Osteoblast (primary cell): Measurements from ENCODE around the gene LOX. TPM values are rescaled to one million over a fixed set of nuclear protein-coding genes. Genes with fewer than 3 reads are reported as not detected.

ENCODE experiments used
- DNase-seq: peaks from one replicate; pipeline ENCODE4 v3.0.0; 2011; ENCODE audit warnings: low spot score, mixed read lengths; ENCODE audit not compliant: insufficient read length; ENCODE audit errors: missing footprints
- H2AFZ ChIP-seq: 2 replicates; pipeline ENCODE4 v1.6.0; 2011; ENCODE audit warnings: mild to moderate bottlenecking, low read length
- H3K27ac ChIP-seq: 2 replicates; pipeline ENCODE4 v1.5.1; 2011; ENCODE audit warnings: mild to moderate bottlenecking, low read depth, low read length, moderate library complexity
- H3K27me3 ChIP-seq: 2 replicates; pipeline ENCODE4 v1.6.0; 2012; ENCODE audit warnings: mild to moderate bottlenecking, control low read depth, inconsistent platforms, low read length, moderate library complexity; ENCODE audit not compliant: insufficient read depth
- H3K36me3 ChIP-seq: 2 replicates; pipeline ENCODE4 v1.5.1; 2011; ENCODE audit warnings: mild to moderate bottlenecking, low read length, control low read depth, moderate library complexity; ENCODE audit not compliant: insufficient read depth
- H3K4me1 ChIP-seq: 2 replicates; pipeline ENCODE4 v1.5.1; 2011; ENCODE audit warnings: mild to moderate bottlenecking, low read length, control low read depth, moderate library complexity; ENCODE audit not compliant: insufficient read depth
- H3K4me2 ChIP-seq: 2 replicates; pipeline ENCODE4 v1.6.0; 2011; ENCODE audit warnings: mild to moderate bottlenecking, low read length; ENCODE audit not compliant: insufficient read depth
- H3K4me3 ChIP-seq: fragments of 200-600 bp; sonication (generic); 3 replicates; pipeline ENCODE4 v1.5.1; 2012; ENCODE audit warnings: mild to moderate bottlenecking, low read length, inconsistent platforms; ENCODE audit not compliant: insufficient read depth
- H3K79me2 ChIP-seq: 2 replicates; pipeline ENCODE4 v1.6.0; 2012; ENCODE audit warnings: mild to moderate bottlenecking, low read length, control low read depth, inconsistent platforms; ENCODE audit not compliant: insufficient read depth
- H3K9me3 ChIP-seq: 2 replicates; pipeline ENCODE4 v1.5.1; 2011; ENCODE audit warnings: low read depth, low read length, control low read depth
- H4K20me1 ChIP-seq: 2 replicates; pipeline ENCODE4 v1.6.0; 2012; ENCODE audit warnings: mild to moderate bottlenecking, low read length, control low read depth; ENCODE audit not compliant: insufficient read depth
- CTCF ChIP-seq: IDR thresholded peaks from 2 replicates; pipeline ENCODE4 v1.5.1; 2011; ENCODE audit warnings: mild to moderate bottlenecking, low read depth, low read length, moderate library complexity; ENCODE audit errors: extremely low read depth
- total RNA-seq: library from RNA; depleted of rRNA; stranded (reverse); fragments of >200 nt; gene quantifications from 2 replicates; pipeline ENCODE4 v1.2.3, GENCODE V29; 2012

Gene LOX
- total RNA-seq, 1 donor = 317 TPM

GRCh38 chr5:122111460-122111859, 33.4 kb upstream of the LOX start:
- H3K27me3 ChIP-seq = no peaks in the 10 kb centered on the region
- H3K27ac ChIP-seq = no peak overlapping the region
- no peak overlapping the region for H3K4me2 ChIP-seq
- no peaks in the 10 kb centered on the region for H3K4me1 ChIP-seq
- H3K9me3 ChIP-seq = no peaks in the 10 kb centered on the region
- no peaks in the 10 kb centered on the region for H3K79me2 ChIP-seq
- no peak for DNase-seq
- H2AFZ ChIP-seq = peak overlapping the region; percentile 49
- H3K4me3 ChIP-seq = no peak overlapping the region
- no peaks in the 10 kb centered on the region for H3K36me3 ChIP-seq
- no peaks in the 10 kb centered on the region for H4K20me1 ChIP-seq
- TF ChIP-seq CTCF = no peak

GRCh38 chr5:122110987-122111386, 32.9 kb upstream of the LOX start:
- no peak for TF ChIP-seq CTCF
- Histone ChIP-seq H3K36me3 (no peaks in the 10 kb centered on the region), H4K20me1 (no peaks in the 10 kb centered on the region), H3K9me3 (no peaks in the 10 kb centered on the region), H3K27ac (no peak overlapping the region), H3K79me2 (no peaks in the 10 kb centered on the region), H3K4me1 (no peaks in the 10 kb centered on the region), H3K4me3 (no peak overlapping the region), H3K27me3 (no peaks in the 10 kb centered on the region), H3K4me2 (no peak overlapping the region), H2AFZ (peak overlapping the region; percentile 25)
- no peak for DNase-seq

GRCh38 chr5:122107016-122107415, 29.0 kb upstream of the LOX start:
- H3K4me2 ChIP-seq = no peak overlapping the region
- no peak overlapping the region for H3K4me3 ChIP-seq

GRCh38 chr5:122105909-122106308, 27.9 kb upstream of the LOX start:
- Histone ChIP-seq H3K9me3 (no peaks in the 10 kb centered on the region), H3K36me3 (no peaks in the 10 kb centered on the region), H3K27ac (no peak overlapping the region), H3K4me2 (no peak overlapping the region), H2AFZ (no peak overlapping the region), H4K20me1 (no peaks in the 10 kb centered on the region), H3K4me3 (no peak overlapping the region), H3K79me2 (no peaks in the 10 kb centered on the region), H3K4me1 (peaks cover 6% of the 10 kb centered on the region), H3K27me3 (no peaks in the 10 kb centered on the region)
- TF ChIP-seq CTCF = no peak
- no peak for DNase-seq

More at GRCh38 chr5:122107016-122107415, 29.0 kb upstream of the LOX start:
- no peaks in the 10 kb centered on the region for H3K27me3 ChIP-seq
- no peaks in the 10 kb centered on the region for H3K9me3 ChIP-seq
- no peaks in the 10 kb centered on the region for H4K20me1 ChIP-seq
- H3K27ac ChIP-seq = no peak overlapping the region
- no peak for TF ChIP-seq CTCF
- H3K79me2 ChIP-seq = no peaks in the 10 kb centered on the region
- H3K4me1 ChIP-seq = peaks cover 6% of the 10 kb centered on the region
- H3K36me3 ChIP-seq = no peaks in the 10 kb centered on the region
- DNase-seq = no peak
- H2AFZ ChIP-seq = no peak overlapping the region
